WI38 (cell line): ENCODE results near the gene FAM53B.

ENCODE experiments used
- H3K4me3 ChIP-seq: 2 replicates; pipeline ENCODE4 v1.5.1; 2011; ENCODE audit warnings: low read depth, mild to moderate bottlenecking, control low read depth, low read length
- CTCF ChIP-seq: IDR thresholded peaks from 2 replicates; pipeline ENCODE4 v1.5.1; 2012; ENCODE audit warnings: low read depth, mild to moderate bottlenecking, control low read depth, low read length

The FAM53B gene

GRCh38 chr10:124603376-124604213 is 140.6 kb downstream of the FAM53B start:
- TF ChIP-seq CTCF: no peak
- no peak overlapping the region for H3K4me3 ChIP-seq

GRCh38 chr10:124602646-124603365 is 141.4 kb downstream of the FAM53B start:
- no peak for TF ChIP-seq CTCF

DNA sequence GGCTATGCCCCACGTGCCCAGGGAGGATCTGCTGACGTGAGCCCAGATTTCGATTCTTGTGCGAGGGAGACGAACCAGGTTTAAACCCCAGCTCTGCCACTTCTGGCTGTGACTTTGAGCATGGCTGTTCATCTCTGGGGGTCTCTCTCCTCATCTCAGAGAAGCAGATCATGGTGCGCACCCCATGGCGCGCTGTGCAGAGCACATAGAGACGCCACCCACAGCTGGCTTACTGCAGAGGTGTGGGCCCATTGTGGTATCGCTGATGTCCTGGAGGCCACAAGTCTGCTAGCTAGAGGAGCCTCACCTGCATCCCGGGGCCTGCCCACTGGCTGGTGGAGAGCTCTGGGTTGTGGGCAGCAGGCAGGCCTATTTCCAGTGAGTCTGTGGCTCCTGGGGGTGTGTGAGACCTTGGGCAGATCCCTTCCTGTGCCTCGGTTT is 142.0 kb downstream of the FAM53B start:
- no peak for TF ChIP-seq CTCF
- no peak overlapping the region for H3K4me3 ChIP-seq

More at GRCh38 chr10:124602646-124603365, 141.4 kb downstream of the FAM53B start:
- no peak overlapping the region for H3K4me3 ChIP-seq

GRCh38 chr10:124601431-124602120 is 142.6 kb downstream of the FAM53B start:
- no peak overlapping the region for H3K4me3 ChIP-seq
- no peak for TF ChIP-seq CTCF

DNA sequence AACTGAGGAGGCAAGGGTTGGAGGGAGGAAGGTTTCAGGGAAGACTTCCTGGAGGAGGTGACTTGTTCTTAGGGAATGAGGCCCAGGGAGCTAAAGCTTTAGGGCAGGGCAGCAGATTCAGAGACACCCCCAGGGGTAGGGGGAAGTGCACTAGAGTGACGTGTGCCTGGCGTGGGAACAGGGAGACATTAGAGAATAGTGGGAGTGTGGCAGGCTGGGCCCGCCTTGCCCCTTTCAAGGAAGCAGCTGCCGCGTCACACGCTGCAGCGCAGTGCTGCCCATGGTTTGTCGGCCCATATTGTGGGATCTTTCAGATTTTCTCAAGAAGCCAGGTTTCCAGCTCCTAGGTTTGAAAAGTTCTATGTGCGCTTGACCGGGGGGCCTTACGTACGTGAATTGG is 143.2 kb downstream of the FAM53B start:
- TF ChIP-seq CTCF: no peak
- H3K4me3 ChIP-seq: no peak overlapping the region

DNA sequence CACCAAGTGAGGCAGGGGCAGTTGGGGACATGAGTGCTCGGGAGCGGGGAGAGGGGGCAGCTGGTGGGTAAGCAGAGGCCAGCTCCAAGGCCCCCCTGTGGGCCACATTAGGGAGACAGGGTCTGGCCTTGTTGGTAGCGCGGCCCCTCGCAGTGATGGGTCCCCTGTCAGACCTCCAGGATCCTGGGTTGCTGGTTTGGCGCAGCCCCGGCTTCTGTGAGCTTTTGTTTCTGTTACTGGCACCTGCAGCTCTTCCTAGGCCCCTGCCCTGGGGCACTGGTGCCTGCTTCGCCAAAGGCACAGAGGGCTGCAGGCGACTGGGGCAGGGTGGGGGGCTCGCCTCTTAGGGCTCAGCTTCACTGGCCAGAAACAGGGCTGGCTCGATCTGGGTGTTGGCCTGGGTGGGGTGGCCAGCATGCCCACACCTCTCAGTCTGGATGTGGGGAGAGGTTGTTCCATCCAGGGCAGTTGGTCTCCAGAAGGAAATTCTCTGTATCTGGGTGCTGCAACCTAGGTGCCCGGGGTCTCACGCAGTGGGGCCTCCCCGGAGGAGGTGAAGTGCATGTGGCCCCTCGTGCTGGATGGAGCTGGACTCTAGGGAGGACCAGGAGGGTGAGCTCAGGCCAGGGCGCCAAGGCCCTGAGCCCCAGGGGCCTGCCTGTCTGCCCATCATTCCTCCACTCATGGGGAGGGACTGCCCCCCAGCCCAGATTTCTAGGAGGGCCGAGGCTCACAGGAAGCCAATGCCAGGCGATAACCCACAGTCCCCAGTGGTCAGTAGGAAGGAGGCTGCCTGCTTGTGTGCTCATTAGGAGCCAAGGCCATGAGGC is 143.9 kb downstream of the FAM53B start:
- TF ChIP-seq CTCF: no peak
- H3K4me3 ChIP-seq: no peak overlapping the region
